Endodermal cell (in vitro differentiated cells): ENCODE data around the gene TNFAIP8L1. TPM values are rescaled to one million over a fixed set of nuclear protein-coding genes. Genes with fewer than 3 reads are reported as not detected.

Source experiments
- DNase-seq: peaks from one replicate; pipeline ENCODE4 v3.0.0-alpha.2; 2017
- H3K27ac ChIP-seq: 2 replicates; pipeline ENCODE4 v1.5.1; 2013; ENCODE audit warnings: mild to moderate bottlenecking, low read depth, low read length, moderate library complexity
- H3K27me3 ChIP-seq: 2 replicates; pipeline ENCODE4 v1.6.1; 2013; ENCODE audit warnings: mild to moderate bottlenecking, low read length, moderate library complexity; ENCODE audit not compliant: insufficient read depth, control insufficient read depth, poor library complexity, severe bottlenecking
- H3K36me3 ChIP-seq: 2 replicates; pipeline ENCODE4 v1.7.0; 2013; ENCODE audit warnings: mild to moderate bottlenecking, low read length, moderate library complexity; ENCODE audit not compliant: control insufficient read depth, insufficient read depth
- H3K4me1 ChIP-seq: one replicate; pipeline ENCODE4 v1.7.0; 2013; ENCODE audit warnings: low read length; ENCODE audit not compliant: control insufficient read depth, insufficient read depth
- H3K4me3 ChIP-seq: 2 replicates; pipeline ENCODE4 v1.5.1; 2013; ENCODE audit warnings: mild to moderate bottlenecking, low read length, moderate library complexity
- H3K9ac ChIP-seq: 2 replicates; pipeline ENCODE4 v1.6.1; 2013; ENCODE audit warnings: mild to moderate bottlenecking, low read length, moderate library complexity; ENCODE audit not compliant: poor library complexity, severe bottlenecking; ENCODE audit errors: extremely low read depth
- H3K9me3 ChIP-seq: 2 replicates; pipeline ENCODE4 v1.6.1; 2013; ENCODE audit warnings: mild to moderate bottlenecking, low read length, moderate library complexity; ENCODE audit not compliant: control insufficient read depth
- H3K27ac Mint-ChIP-seq: 2 replicates; pipeline ENCODE4 v1.8.0; 2020; ENCODE audit warnings: mixed read lengths
- H3K27me3 Mint-ChIP-seq: 2 replicates; pipeline ENCODE4 v1.8.0; 2021; ENCODE audit warnings: mild to moderate bottlenecking, mixed read lengths; ENCODE audit not compliant: insufficient read depth
- H3K36me3 Mint-ChIP-seq: 2 replicates; pipeline ENCODE4 v1.8.0; 2020; ENCODE audit warnings: low read depth, mixed read lengths
- H3K4me1 Mint-ChIP-seq: 2 replicates; pipeline ENCODE4 v1.8.0; 2020; ENCODE audit warnings: mixed read lengths
- H3K4me3 Mint-ChIP-seq: 2 replicates; pipeline ENCODE4 v1.8.0; 2020; ENCODE audit warnings: mild to moderate bottlenecking, moderate library complexity, mixed read lengths
- H3K9me3 Mint-ChIP-seq: 2 replicates; pipeline ENCODE4 v1.8.0; 2020; ENCODE audit warnings: mild to moderate bottlenecking, mixed read lengths
- CTCF ChIP-seq: fragments of 200-600 bp; sonication (generic); conservative IDR thresholded peaks from 2 replicates; pipeline ENCODE4 v1.5.0; 2021; ENCODE audit warnings: antibody characterized with exemption, mild to moderate bottlenecking
- WGBS, 2 experiments: methylation state at CpG; one replicate each; pipeline versions ENCODE4 v1.1.5 to v1.1.7; 2013; ENCODE audit warnings: missing lambda C conversion rate in 2 of 2, mixed read lengths in 1 of 2; ENCODE audit not compliant: insufficient coverage in 1 of 2, insufficient read length in 1 of 2; 5-methylcytosine and 5-hydroxymethylcytosine counted together
- total RNA-seq, 2 donors: library from RNA; stranded (reverse); fragmentation: NEBNext Ultra II Directional in 1 of 2; extraction: Animal tissue kit (Norgen Biotek cat#: 25700) in 1 of 2; gene quantifications; 2 replicates in 1 of 2; 3 replicates in 1 of 2; pipeline ENCODE4 v1.2.1, GENCODE V29; 2021

TNFAIP8L1 gene
- total RNA-seq, 2 donors from 2014 or later, result 18.1 to 25.5 TPM

- Histone ChIP-seq H3K9ac (no peak overlapping the region), H3K36me3 (peaks cover 57% of the 10 kb centered on the region), H3K9me3 (no peaks in the 10 kb centered on the region), H3K4me1 (no peaks in the 10 kb centered on the region), H3K4me3 (no peak overlapping the region), H3K27me3 (no peaks in the 10 kb centered on the region), H3K27ac (no peak overlapping the region)
- 90 to 94% methylated on average over 20 of the region's 20 CpGs for WGBS, 2 experiments
- no peak for TF ChIP-seq CTCF
- Mint-ChIP-seq H3K27ac (peak overlapping the region; percentile 52), H3K9me3 (no peaks in the 10 kb centered on the region), H3K27me3 (no peaks in the 10 kb centered on the region), H3K4me1 (no peaks in the 10 kb centered on the region), H3K4me3 (no peak overlapping the region), H3K36me3 (peaks cover 49% of the 10 kb centered on the region)
- DNase-seq, result no peak
Observed at GRCh38 chr19:4662020-4662695, 22.8 kb downstream of the TNFAIP8L1 start.

- no peaks in the 10 kb centered on the region for H3K4me1 Mint-ChIP-seq
- no peak overlapping the region for H3K4me3 Mint-ChIP-seq
- no peaks in the 10 kb centered on the region for H3K9me3 ChIP-seq
- peaks cover 48% of the 10 kb centered on the region for H3K36me3 Mint-ChIP-seq
- no peak for TF ChIP-seq CTCF
- no peaks in the 10 kb centered on the region for H3K27me3 Mint-ChIP-seq
- 75 to 94% methylated on average over 1 to 6 of the region's 6 CpGs for WGBS, 2 experiments
- no peak overlapping the region for H3K9ac ChIP-seq
- no peaks in the 10 kb centered on the region for H3K4me1 ChIP-seq
- H3K27ac Mint-ChIP-seq, result no peak overlapping the region
- no peak overlapping the region for H3K4me3 ChIP-seq
- H3K36me3 ChIP-seq, result peaks cover 57% of the 10 kb centered on the region
- H3K27me3 ChIP-seq, result no peaks in the 10 kb centered on the region
- no peak for DNase-seq
- no peak overlapping the region for H3K27ac ChIP-seq
- no peaks in the 10 kb centered on the region for H3K9me3 Mint-ChIP-seq
Observed at GRCh38 chr19:4662812-4663211, 23.5 kb downstream of the TNFAIP8L1 start.

- no peak overlapping the region for H3K4me3 Mint-ChIP-seq
- Histone ChIP-seq H3K4me3 (no peak overlapping the region), H3K9ac (no peak overlapping the region), H3K36me3 (peaks cover 54% of the 10 kb centered on the region), H3K27ac (no peak overlapping the region), H3K9me3 (no peaks in the 10 kb centered on the region), H3K27me3 (no peaks in the 10 kb centered on the region), H3K4me1 (no peaks in the 10 kb centered on the region)
- TF ChIP-seq CTCF, result no peak
- no peaks in the 10 kb centered on the region for H3K9me3 Mint-ChIP-seq
- DNase-seq, result no peak
- WGBS, 2 experiments, result 93 to 96% methylated on average over 5 to 12 of the region's 12 CpGs
- H3K27me3 Mint-ChIP-seq, result no peaks in the 10 kb centered on the region
- no peak overlapping the region for H3K27ac Mint-ChIP-seq
- peaks cover 7% of the 10 kb centered on the region for H3K4me1 Mint-ChIP-seq
- H3K36me3 Mint-ChIP-seq, result peaks cover 47% of the 10 kb centered on the region
Observed at GRCh38 chr19:4664642-4665041, 25.3 kb downstream of the TNFAIP8L1 start.
